Measurements from ENCODE around the gene TPST2. TPM values are rescaled to one million over a fixed set of nuclear protein-coding genes. Genes with fewer than 3 reads are reported as not detected.
A peak's percentile ranks its signal among the peaks of the same experiment; 100 is the strongest.

Gene TPST2
- total RNA-seq, 1 experiment from 2014 or later = 50.1 TPM

- H3K23ac ChIP-seq (ENCODE audit: insufficient read length, low read depth, low read length) = no peak overlapping the region
- H3K4me3 Mint-ChIP-seq = no peak overlapping the region
- H2BK12ac ChIP-seq (ENCODE audit: insufficient read length, low read depth, low read length) = no peak overlapping the region
- DNase-seq = no peak
- no peaks in the 10 kb centered on the region for H3K9me3 Mint-ChIP-seq
- H4K91ac ChIP-seq (ENCODE audit: insufficient read length, low read depth, low read length) = no peak overlapping the region
- H3K79me2 ChIP-seq (ENCODE audit: insufficient read depth, low read length) = no peaks in the 10 kb centered on the region
- no peak overlapping the region for H3K9ac ChIP-seq (ENCODE audit: extremely low read depth, insufficient read length, low read length)
- H3K27me3 Mint-ChIP-seq (ENCODE audit: low read depth) = peaks cover 6% of the 10 kb centered on the region
- no peak overlapping the region for H2BK15ac ChIP-seq (ENCODE audit: low read depth, low read length)
- H4K20me1 ChIP-seq (ENCODE audit: control insufficient read depth, insufficient read depth, insufficient read length) = no peaks in the 10 kb centered on the region
- no peak overlapping the region for H2BK5ac ChIP-seq (ENCODE audit: insufficient read length, low read length)
- H3K23me2 ChIP-seq (ENCODE audit: insufficient read length, low read depth, low read length, poor library complexity, severe bottlenecking) = no peaks in the 10 kb centered on the region
- no peak overlapping the region for H3K18ac ChIP-seq (ENCODE audit: insufficient read length, low read depth, low read length)
- no peak overlapping the region for H4K8ac ChIP-seq (replicated peaks; ENCODE audit: insufficient read length, low read depth, low read length)
- H3K27me3 ChIP-seq (ENCODE audit: insufficient read depth, low read length) = no peaks in the 10 kb centered on the region
- no peak overlapping the region for H2AK5ac ChIP-seq (ENCODE audit: insufficient read length, low read length)
- no peak overlapping the region for H3K27ac Mint-ChIP-seq
- H3T11ph ChIP-seq (ENCODE audit: low read length) = no peak overlapping the region
- H2BK20ac ChIP-seq (ENCODE audit: low read depth, low read length, poor library complexity, severe bottlenecking) = no peak overlapping the region
- no peak overlapping the region for H2AFZ ChIP-seq (ENCODE audit: low read length)
- no peak overlapping the region for H3K4me2 ChIP-seq (ENCODE audit: insufficient read depth, insufficient read length, low read length)
- no peak overlapping the region for H2BK120ac ChIP-seq (ENCODE audit: low read depth, low read length, poor library complexity, severe bottlenecking)
- H3K9me3 ChIP-seq (ENCODE audit: control insufficient read depth, low read depth, low read length) = no peaks in the 10 kb centered on the region
- 0 out of 2 replicates have a peak, but pooled peaks cover 4% of the 10 kb centered on the region for H3K4me1 ChIP-seq (ENCODE audit: insufficient read depth, low read length)
- no peaks in the 10 kb centered on the region for H3K36me3 Mint-ChIP-seq (ENCODE audit: insufficient read depth in 1 of 3, low read depth in 3 of 3)
- no peak overlapping the region for H4K5ac ChIP-seq (ENCODE audit: insufficient read length, low read depth, low read length)
- H3K14ac ChIP-seq (ENCODE audit: insufficient read depth, low read length) = no peak overlapping the region
- WGBS (ENCODE audit: extremely low coverage, insufficient read length, low lambda C conversion rate) = no CpG with 5 or more reads among the region's 1 CpG
- peak; percentile 34; the same call in 2 of the 3 replicates for TF ChIP-seq CTCF (conservative IDR thresholded peaks at IDR 0.05)
- no peaks in the 10 kb centered on the region for H3K79me1 ChIP-seq (ENCODE audit: insufficient read depth, low read depth, low read length, poor library complexity, severe bottlenecking)
- H3K27ac ChIP-seq (ENCODE audit: insufficient read length, low read depth, low read length) = no peak overlapping the region
- no peak overlapping the region for H3K4ac ChIP-seq (ENCODE audit: low read depth, low read length)
- peaks cover 24 to 34% of the 10 kb centered on the region in 2 experiments for H3K4me1 Mint-ChIP-seq
- no peak overlapping the region for H3K56ac ChIP-seq (ENCODE audit: insufficient read length, low read depth, low read length)
Measured at GRCh38 chr22:26604368-26604767, 14.4 kb upstream of the TPST2 start.

All from H9 (cell line).